H9 (cell line): ENCODE data around the gene HSPA2. TPM values are rescaled to one million over a fixed set of nuclear protein-coding genes. Genes with fewer than 3 reads are reported as not detected.

Experiments
- DNase-seq: peaks from one replicate; pipeline ENCODE4 v3.0.0-alpha.2; 2017
- H2AFZ ChIP-seq: one replicate; pipeline ENCODE4 v1.6.1; 2013; ENCODE audit warnings: mild to moderate bottlenecking, low read length, control low read depth, moderate library complexity
- H2AK5ac ChIP-seq: 2 replicates; pipeline ENCODE4 v1.6.1; 2013; ENCODE audit warnings: low read length, control low read depth, mixed read lengths; ENCODE audit not compliant: insufficient read length
- H2BK120ac ChIP-seq: one replicate; pipeline ENCODE4 v1.6.1; 2013; ENCODE audit warnings: low read depth, mild to moderate bottlenecking, low read length, control low read depth, inconsistent platforms; ENCODE audit not compliant: poor library complexity, severe bottlenecking
- H2BK12ac ChIP-seq: 2 replicates; pipeline ENCODE4 v1.6.1; 2013; ENCODE audit warnings: low read length, control low read depth, mixed read lengths, low read depth; ENCODE audit not compliant: insufficient read length
- H2BK15ac ChIP-seq: 2 replicates; pipeline ENCODE4 v1.6.1; 2013; ENCODE audit warnings: low read depth, low read length, control low read depth
- H2BK20ac ChIP-seq: one replicate; pipeline ENCODE4 v1.6.1; 2013; ENCODE audit warnings: low read depth, mild to moderate bottlenecking, low read length, control low read depth, inconsistent platforms; ENCODE audit not compliant: poor library complexity, severe bottlenecking
- H2BK5ac ChIP-seq: 2 replicates; pipeline ENCODE4 v1.6.1; 2013; ENCODE audit warnings: low read length, control low read depth, mixed read lengths; ENCODE audit not compliant: insufficient read length
- H3K14ac ChIP-seq: 2 replicates; pipeline ENCODE4 v1.6.1; 2013; ENCODE audit warnings: low read length, control low read depth; ENCODE audit not compliant: insufficient read depth
- H3K18ac ChIP-seq: 2 replicates; pipeline ENCODE4 v1.6.1; 2013; ENCODE audit warnings: low read depth, mild to moderate bottlenecking, mixed read lengths, low read length, control low read depth; ENCODE audit not compliant: insufficient read length
- H3K23ac ChIP-seq: 2 replicates; pipeline ENCODE4 v1.6.1; 2013; ENCODE audit warnings: low read length, control low read depth, mixed read lengths, low read depth; ENCODE audit not compliant: insufficient read length
- H3K23me2 ChIP-seq: 2 replicates; pipeline ENCODE4 v1.6.1; 2013; ENCODE audit warnings: low read depth, mild to moderate bottlenecking, mixed read lengths, low read length, control low read depth; ENCODE audit not compliant: insufficient read length, poor library complexity, severe bottlenecking
- H3K27ac ChIP-seq: 2 replicates; pipeline ENCODE4 v1.5.1; 2013; ENCODE audit warnings: low read length, control low read depth, mixed read lengths, low read depth; ENCODE audit not compliant: insufficient read length
- H3K27me3 ChIP-seq: 2 replicates; pipeline ENCODE4 v1.6.1; 2013; ENCODE audit warnings: low read length, control low read depth, inconsistent platforms; ENCODE audit not compliant: insufficient read depth
- H3K4ac ChIP-seq: 2 replicates; pipeline ENCODE4 v1.6.1; 2013; ENCODE audit warnings: low read depth, mild to moderate bottlenecking, control low read depth, inconsistent platforms, low read length, moderate library complexity
- H3K4me1 ChIP-seq: 2 replicates; pipeline ENCODE4 v1.6.1; 2013; ENCODE audit warnings: low read length, control low read depth, inconsistent platforms; ENCODE audit not compliant: insufficient read depth
- H3K4me2 ChIP-seq: 2 replicates; pipeline ENCODE4 v1.6.1; 2013; ENCODE audit warnings: low read length, control low read depth, mixed read lengths; ENCODE audit not compliant: insufficient read length, insufficient read depth
- H3K56ac ChIP-seq: 2 replicates; pipeline ENCODE4 v1.6.1; 2013; ENCODE audit warnings: low read depth, mild to moderate bottlenecking, mixed read lengths, low read length, control low read depth; ENCODE audit not compliant: insufficient read length
- H3K79me1 ChIP-seq: 2 replicates; pipeline ENCODE4 v1.6.1; 2013; ENCODE audit warnings: low read depth, mild to moderate bottlenecking, moderate library complexity, low read length, control low read depth, inconsistent platforms; ENCODE audit not compliant: insufficient read depth, poor library complexity, severe bottlenecking
- H3K79me2 ChIP-seq: 2 replicates; pipeline ENCODE4 v1.6.1; 2013; ENCODE audit warnings: low read length, control low read depth, inconsistent platforms; ENCODE audit not compliant: insufficient read depth
- H3K9ac ChIP-seq: 2 replicates; pipeline ENCODE4 v1.6.1; 2013; ENCODE audit warnings: low read length, control low read depth, mixed read lengths; ENCODE audit not compliant: insufficient read length; ENCODE audit errors: extremely low read depth
- H3K9me3 ChIP-seq: one replicate; pipeline ENCODE4 v1.6.1; 2013; ENCODE audit warnings: low read depth, low read length, inconsistent platforms; ENCODE audit not compliant: control insufficient read depth
- H3T11ph ChIP-seq: one replicate; pipeline ENCODE4 v1.6.1; 2013; ENCODE audit warnings: mild to moderate bottlenecking, low read length, control low read depth, inconsistent platforms
- H4K20me1 ChIP-seq: one replicate; pipeline ENCODE4 v1.6.1; 2013; ENCODE audit not compliant: control insufficient read depth, insufficient read length, insufficient read depth
- H4K5ac ChIP-seq: 2 replicates; pipeline ENCODE4 v1.6.1; 2013; ENCODE audit warnings: low read depth, mild to moderate bottlenecking, mixed read lengths, low read length, control low read depth; ENCODE audit not compliant: insufficient read length
- H4K8ac ChIP-seq: replicated peaks from 2 replicates; pipeline ENCODE4 v1.6.1; 2013; ENCODE audit warnings: low read length, control low read depth, mixed read lengths, low read depth; ENCODE audit not compliant: insufficient read length
- H4K91ac ChIP-seq: 2 replicates; pipeline ENCODE4 v1.6.1; 2013; ENCODE audit warnings: low read depth, mild to moderate bottlenecking, moderate library complexity, mixed read lengths, low read length, control low read depth; ENCODE audit not compliant: insufficient read length
- H3K27ac Mint-ChIP-seq, 3 experiments: 2 replicates in 2 of 3; 3 replicates in 1 of 3; pipeline ENCODE4 v1.8.0; 2020 to 2021; ENCODE audit warnings: mixed read lengths in 3 of 3, mild to moderate bottlenecking in 1 of 3, moderate library complexity in 1 of 3
- H3K27me3 Mint-ChIP-seq: 2 replicates; pipeline ENCODE4 v1.8.0; 2021; ENCODE audit warnings: low read depth, mild to moderate bottlenecking, moderate library complexity, mixed read lengths
- H3K36me3 Mint-ChIP-seq, 3 experiments: 2 replicates in 2 of 3; 3 replicates in 1 of 3; pipeline ENCODE4 v1.8.0; 2020 to 2021; ENCODE audit warnings: low read depth in 3 of 3, mixed read lengths in 3 of 3; ENCODE audit not compliant: insufficient read depth in 1 of 3
- H3K4me1 Mint-ChIP-seq, 2 experiments: 2 replicates each; pipeline ENCODE4 v1.8.0; 2020; ENCODE audit warnings: mixed read lengths in 2 of 2
- H3K4me3 Mint-ChIP-seq, 2 experiments: 2 replicates in 1 of 2; 3 replicates in 1 of 2; pipeline ENCODE4 v1.8.0; 2020 to 2021; ENCODE audit warnings: mild to moderate bottlenecking in 2 of 2, mixed read lengths in 2 of 2, moderate library complexity in 1 of 2
- H3K9me3 Mint-ChIP-seq, 2 experiments: 2 replicates in 1 of 2; 3 replicates in 1 of 2; pipeline ENCODE4 v1.8.0; 2020; ENCODE audit warnings: mild to moderate bottlenecking in 2 of 2, mixed read lengths in 2 of 2, moderate library complexity in 1 of 2
- WGBS: extraction: QIAGEN DNeasy Blood & Tissue Kit; methylation state at CpG from one replicate; pipeline ENCODE4 v1.1.7; 2013; ENCODE audit warnings: missing lambda C conversion rate, low lambda C conversion rate, mixed read lengths; ENCODE audit not compliant: insufficient read length; ENCODE audit errors: extremely low coverage; 5-methylcytosine and 5-hydroxymethylcytosine counted together
- total RNA-seq: library from RNA; stranded (reverse); gene quantifications from 2 replicates; pipeline ENCODE4 v1.2.1, GENCODE V29; 2021
- TF ChIP-seq, protein P1 (sequence below): fragments of 200-600 bp; sonication (generic); conservative IDR thresholded peaks from 3 replicates; pipeline ENCODE4 v1.8.0; 2021; ENCODE audit warnings: antibody characterized with exemption, mild to moderate bottlenecking

HSPA2 gene
- total RNA-seq, 1 experiment from 2014 or later = 25.8 TPM

DNA sequence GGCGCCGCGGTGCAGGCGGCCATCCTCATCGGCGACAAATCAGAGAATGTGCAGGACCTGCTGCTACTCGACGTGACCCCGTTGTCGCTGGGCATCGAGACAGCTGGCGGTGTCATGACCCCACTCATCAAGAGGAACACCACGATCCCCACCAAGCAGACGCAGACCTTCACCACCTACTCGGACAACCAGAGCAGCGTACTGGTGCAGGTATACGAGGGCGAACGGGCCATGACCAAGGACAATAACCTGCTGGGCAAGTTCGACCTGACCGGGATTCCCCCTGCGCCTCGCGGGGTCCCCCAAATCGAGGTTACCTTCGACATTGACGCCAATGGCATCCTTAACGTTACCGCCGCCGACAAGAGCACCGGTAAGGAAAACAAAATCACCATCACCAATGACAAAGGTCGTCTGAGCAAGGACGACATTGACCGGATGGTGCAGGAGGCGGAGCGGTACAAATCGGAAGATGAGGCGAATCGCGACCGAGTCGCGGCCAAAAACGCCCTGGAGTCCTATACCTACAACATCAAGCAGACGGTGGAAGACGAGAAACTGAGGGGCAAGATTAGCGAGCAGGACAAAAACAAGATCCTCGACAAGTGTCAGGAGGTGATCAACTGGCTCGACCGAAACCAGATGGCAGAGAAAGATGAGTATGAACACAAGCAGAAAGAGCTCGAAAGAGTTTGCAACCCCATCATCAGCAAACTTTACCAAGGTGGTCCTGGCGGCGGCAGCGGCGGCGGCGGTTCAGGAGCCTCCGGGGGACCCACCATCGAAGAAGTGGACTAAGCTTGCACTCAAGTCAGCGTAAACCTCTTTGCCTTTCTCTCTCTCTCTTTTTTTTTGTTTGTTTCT lies 1.7 kb downstream of the HSPA2 start:
- no peak overlapping the region for H2AFZ ChIP-seq
- peak overlapping the region; percentile 66 for H3K4me2 ChIP-seq
- H3K27ac Mint-ChIP-seq = peak overlapping the region in 2 of 3 experiments; percentile 46 to 51; a peak in 1 of 7 replicates
- no peak overlapping the region for H4K5ac ChIP-seq
- H2BK15ac ChIP-seq = no peak overlapping the region
- H2BK5ac ChIP-seq = no peak overlapping the region
- no peak overlapping the region for H2BK20ac ChIP-seq
- no peaks in the 10 kb centered on the region for H3K79me2 ChIP-seq
- no peak overlapping the region for H3K14ac ChIP-seq
- H4K91ac ChIP-seq = no peak overlapping the region
- H3K9me3 Mint-ChIP-seq = peaks cover 24 to 26% of the 10 kb centered on the region in 2 experiments
- H3K79me1 ChIP-seq = no peaks in the 10 kb centered on the region
- no peak overlapping the region for H3K27ac ChIP-seq
- H3K9ac ChIP-seq = peak overlapping the region; percentile 52
- no peak overlapping the region for H4K8ac ChIP-seq
- no peak overlapping the region for H3K23ac ChIP-seq
- no CpG with 5 or more reads among the region's 61 CpGs for WGBS
- no peak overlapping the region for H2AK5ac ChIP-seq
- H3K4me1 Mint-ChIP-seq = peaks cover 40 to 42% of the 10 kb centered on the region in 2 experiments
- TF ChIP-seq, protein P1, sequence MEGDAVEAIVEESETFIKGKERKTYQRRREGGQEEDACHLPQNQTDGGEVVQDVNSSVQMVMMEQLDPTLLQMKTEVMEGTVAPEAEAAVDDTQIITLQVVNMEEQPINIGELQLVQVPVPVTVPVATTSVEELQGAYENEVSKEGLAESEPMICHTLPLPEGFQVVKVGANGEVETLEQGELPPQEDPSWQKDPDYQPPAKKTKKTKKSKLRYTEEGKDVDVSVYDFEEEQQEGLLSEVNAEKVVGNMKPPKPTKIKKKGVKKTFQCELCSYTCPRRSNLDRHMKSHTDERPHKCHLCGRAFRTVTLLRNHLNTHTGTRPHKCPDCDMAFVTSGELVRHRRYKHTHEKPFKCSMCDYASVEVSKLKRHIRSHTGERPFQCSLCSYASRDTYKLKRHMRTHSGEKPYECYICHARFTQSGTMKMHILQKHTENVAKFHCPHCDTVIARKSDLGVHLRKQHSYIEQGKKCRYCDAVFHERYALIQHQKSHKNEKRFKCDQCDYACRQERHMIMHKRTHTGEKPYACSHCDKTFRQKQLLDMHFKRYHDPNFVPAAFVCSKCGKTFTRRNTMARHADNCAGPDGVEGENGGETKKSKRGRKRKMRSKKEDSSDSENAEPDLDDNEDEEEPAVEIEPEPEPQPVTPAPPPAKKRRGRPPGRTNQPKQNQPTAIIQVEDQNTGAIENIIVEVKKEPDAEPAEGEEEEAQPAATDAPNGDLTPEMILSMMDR = no peak
- H3K27me3 ChIP-seq = no peaks in the 10 kb centered on the region
- H3K36me3 Mint-ChIP-seq = peaks cover 21 to 26% (median 21%) of the 10 kb centered on the region in 3 experiments; a peak in 6 of 7 replicates
- no peak overlapping the region for H3T11ph ChIP-seq
- no peaks in the 10 kb centered on the region for H3K9me3 ChIP-seq
- no peak overlapping the region for H2BK120ac ChIP-seq
- H3K27me3 Mint-ChIP-seq = peaks cover 2% of the 10 kb centered on the region
- no peaks in the 10 kb centered on the region for H4K20me1 ChIP-seq
- no peak overlapping the region for H3K18ac ChIP-seq
- no peak overlapping the region for H2BK12ac ChIP-seq
- H3K23me2 ChIP-seq = peaks cover 6% of the 10 kb centered on the region
- DNase-seq = no peak
- no peak overlapping the region for H3K56ac ChIP-seq
- H3K4me1 ChIP-seq = no peaks in the 10 kb centered on the region
- no peak overlapping the region for H3K4ac ChIP-seq
- peak overlapping the region; percentile 12 to 40; a peak in 3 of 5 replicates for H3K4me3 Mint-ChIP-seq
